Measurements from ENCODE around the gene SPTLC2.
"Not testable (repeated sequence)": the region's sequence is repeated elsewhere in the genome, so short reads cannot be mapped to it uniquely, and the experiment has no call there.

The SPTLC2 gene

GRCh38 chr14:77585385-77585784 lies 31.1 kb downstream of the SPTLC2 start:
- no peak for DNase-seq

GRCh38 chr14:77584809-77585208 lies 31.6 kb downstream of the SPTLC2 start:
- no peak for DNase-seq

- no peak for DNase-seq
Measured at GRCh38 chr14:77583657-77584056, 32.8 kb downstream of the SPTLC2 start.

- no peak for DNase-seq
Measured at GRCh38 chr14:77582511-77582910, 33.9 kb downstream of the SPTLC2 start.

- DNase-seq, result peak; percentile 48
Measured at GRCh38 chr14:77580964-77581505, 35.4 kb downstream of the SPTLC2 start.

- no peak for DNase-seq
Measured at GRCh38 chr14:77580477-77580876, 36.0 kb downstream of the SPTLC2 start.

- DNase-seq, result no peak
Measured at GRCh38 chr14:77579780-77580179, 36.7 kb downstream of the SPTLC2 start.

GRCh38 chr14:77579065-77579464 lies 37.4 kb downstream of the SPTLC2 start:
- DNase-seq, result no peak

GRCh38 chr14:77574446-77575115 lies 41.9 kb downstream of the SPTLC2 start:
- no peak for DNase-seq

- no peak for DNase-seq
Measured at GRCh38 chr14:77573964-77574363, 42.5 kb downstream of the SPTLC2 start.

- no peak for DNase-seq
Measured at GRCh38 chr14:77570706-77571268, 45.6 kb downstream of the SPTLC2 start.

- no peak for DNase-seq
Measured at GRCh38 chr14:77565994-77566305, 50.5 kb downstream of the SPTLC2 start.

GRCh38 chr14:77565289-77565993 lies 51.0 kb downstream of the SPTLC2 start:
- no peak for DNase-seq

- DNase-seq, result no peak
Measured at GRCh38 chr14:77562681-77563080, 53.8 kb downstream of the SPTLC2 start.

- no peak for DNase-seq
Measured at GRCh38 chr14:77561881-77562280, 54.6 kb downstream of the SPTLC2 start.

GRCh38 chr14:77559381-77559780 lies 57.1 kb downstream of the SPTLC2 start:
- no peak for DNase-seq

- no peak for DNase-seq
Measured at GRCh38 chr14:77557391-77557790, 59.0 kb downstream of the SPTLC2 start.

GRCh38 chr14:77556946-77557345 lies 59.5 kb downstream of the SPTLC2 start:
- DNase-seq, result no peak

- no peak for DNase-seq
Measured at GRCh38 chr14:77554816-77555599, 61.4 kb downstream of the SPTLC2 start.

GRCh38 chr14:77554207-77554606 lies 62.2 kb downstream of the SPTLC2 start:
- DNase-seq, result no peak

- DNase-seq, result no peak
Measured at GRCh38 chr14:77549451-77549850, 67.0 kb downstream of the SPTLC2 start.

GRCh38 chr14:77547512-77548180 lies 68.8 kb downstream of the SPTLC2 start:
- DNase-seq, result no peak

GRCh38 chr14:77545171-77545570 lies 71.3 kb downstream of the SPTLC2 start:
- not testable (repeated sequence) for DNase-seq
